ENCODE results near the gene PLCB4. TPM values are rescaled to one million over a fixed set of nuclear protein-coding genes. Genes with fewer than 3 reads are reported as not detected.

Gene PLCB4
- total RNA-seq, 1 donor from 2014 or later, result 16.4 TPM

GRCh38 chr20:9329355-9330101 is 260.6 kb downstream of the PLCB4 start:
- no peak for DNase-seq

GRCh38 chr20:9330151-9330550 is 261.3 kb downstream of the PLCB4 start:
- DNase-seq, result no peak

GRCh38 chr20:9331707-9332435 is 263.0 kb downstream of the PLCB4 start:
- DNase-seq, result no peak

GRCh38 chr20:9332791-9333479 is 264.0 kb downstream of the PLCB4 start:
- no peak for DNase-seq

- DNase-seq, result no peak
Measured at GRCh38 chr20:9334866-9335265, 266.0 kb downstream of the PLCB4 start.

GRCh38 chr20:9338101-9338500 is 269.2 kb downstream of the PLCB4 start:
- no peak for DNase-seq

- DNase-seq, result no peak
Measured at GRCh38 chr20:9339708-9340107, 270.8 kb downstream of the PLCB4 start.

GRCh38 chr20:9342651-9343050 is 273.8 kb downstream of the PLCB4 start:
- DNase-seq, result no peak

GRCh38 chr20:9344083-9344920 is 275.4 kb downstream of the PLCB4 start:
- DNase-seq, result peak; percentile 80

GRCh38 chr20:9348316-9348715 is 279.4 kb downstream of the PLCB4 start:
- no peak for DNase-seq

- DNase-seq, result no peak
Measured at GRCh38 chr20:9348747-9349146, 279.9 kb downstream of the PLCB4 start.

GRCh38 chr20:9349249-9349648 is 280.4 kb downstream of the PLCB4 start:
- no peak for DNase-seq

GRCh38 chr20:9352739-9353138 is 283.9 kb downstream of the PLCB4 start:
- DNase-seq, result no peak

GRCh38 chr20:9353180-9353915 is 284.5 kb downstream of the PLCB4 start:
- no peak for DNase-seq

- no peak for DNase-seq
Measured at GRCh38 chr20:9353916-9354276, 285.0 kb downstream of the PLCB4 start.

GRCh38 chr20:9354579-9354978 is 285.7 kb downstream of the PLCB4 start:
- no peak for DNase-seq

- no peak for DNase-seq
Measured at GRCh38 chr20:9358001-9358400, 289.1 kb downstream of the PLCB4 start.

- DNase-seq, result peak; percentile 81
Measured at GRCh38 chr20:9359561-9360308, 290.8 kb downstream of the PLCB4 start.

GRCh38 chr20:9360431-9360830 is 291.5 kb downstream of the PLCB4 start:
- DNase-seq, result no peak

GRCh38 chr20:9363673-9364072 is 294.8 kb downstream of the PLCB4 start:
- no peak for DNase-seq

- no peak for DNase-seq
Measured at GRCh38 chr20:9367328-9367727, 298.4 kb downstream of the PLCB4 start.
